ENCODE data around the gene PIAS1.
"Not testable (repeated sequence)": the region's sequence is repeated elsewhere in the genome, so short reads cannot be mapped to it uniquely, and the experiment has no call there.

The PIAS1 gene

GRCh38 chr15:68218847-68219798 is 165.0 kb downstream of the PIAS1 start:
- no peak for DNase-seq (ENCODE audit: low read depth in 2 of 2)

- DNase-seq (ENCODE audit: low read depth in 2 of 2) = no peak
Measured at GRCh38 chr15:68220489-68220888, 166.4 kb downstream of the PIAS1 start.

GRCh38 chr15:68220967-68221366 is 166.9 kb downstream of the PIAS1 start:
- no peak for DNase-seq (ENCODE audit: low read depth in 2 of 2)

GRCh38 chr15:68221530-68222431 is 167.7 kb downstream of the PIAS1 start:
- not testable (repeated sequence) for DNase-seq (ENCODE audit: low read depth in 2 of 2)

- DNase-seq (ENCODE audit: low read depth in 2 of 2) = not testable (repeated sequence)
Measured at GRCh38 chr15:68222432-68222743, 168.3 kb downstream of the PIAS1 start.

GRCh38 chr15:68223171-68223570 is 169.1 kb downstream of the PIAS1 start:
- no peak for DNase-seq (ENCODE audit: low read depth in 2 of 2)

- no peak for DNase-seq (ENCODE audit: low read depth in 2 of 2)
Measured at GRCh38 chr15:68224108-68224507, 170.0 kb downstream of the PIAS1 start.

- no peak for DNase-seq (ENCODE audit: low read depth in 2 of 2)
Measured at GRCh38 chr15:68224546-68225250, 170.6 kb downstream of the PIAS1 start.

- not testable (repeated sequence) for DNase-seq (ENCODE audit: low read depth in 2 of 2)
Measured at GRCh38 chr15:68225442-68225841, 171.3 kb downstream of the PIAS1 start.

GRCh38 chr15:68227643-68228142 is 173.6 kb downstream of the PIAS1 start:
- no peak for DNase-seq (ENCODE audit: low read depth in 2 of 2)

GRCh38 chr15:68228143-68228970 is 174.2 kb downstream of the PIAS1 start:
- no peak for DNase-seq (ENCODE audit: low read depth in 2 of 2)

- no peak for DNase-seq (ENCODE audit: low read depth in 2 of 2)
Measured at GRCh38 chr15:68228971-68229385, 174.9 kb downstream of the PIAS1 start.

- peak; percentile 74 to 77 for DNase-seq (ENCODE audit: low read depth in 2 of 2)
Measured at GRCh38 chr15:68229386-68230156, 175.5 kb downstream of the PIAS1 start, which contains the start of gene CLN6. CLN6 (minus strand) TSS chr15:68229728; CDS start chr15:68229584, 144 bp downstream.

- no peak for DNase-seq (ENCODE audit: low read depth in 2 of 2)
Measured at GRCh38 chr15:68230157-68231100, 176.3 kb downstream of the PIAS1 start.

GRCh38 chr15:68231102-68231818 is 177.1 kb downstream of the PIAS1 start:
- DNase-seq (ENCODE audit: low read depth in 2 of 2) = no peak

- DNase-seq (ENCODE audit: low read depth in 2 of 2) = no peak
Measured at GRCh38 chr15:68232449-68232848, 178.3 kb downstream of the PIAS1 start.

GRCh38 chr15:68232937-68233336 is 178.8 kb downstream of the PIAS1 start:
- no peak for DNase-seq (ENCODE audit: low read depth in 2 of 2)

- DNase-seq (ENCODE audit: low read depth in 2 of 2) = no peak
Measured at GRCh38 chr15:68234060-68234459, 179.9 kb downstream of the PIAS1 start.
